WTC11 (cell line): ENCODE data around the gene MRPL44. TPM values are rescaled to one million over a fixed set of nuclear protein-coding genes. Genes with fewer than 3 reads are reported as not detected.

Source experiments
- ATAC-seq: fragments of 200-7000 bp; cut with Tn5 transposase; 2 replicates; pipeline ENCODE4 v1.10.0; 2021; ENCODE audit warnings: mild to moderate bottlenecking, moderate library complexity
- CTCF ChIA-PET: fragments of 300-600 bp; sonication (Branson Sonifier 250); formaldehyde crosslinking; loops from one replicate; lab custom pipeline; 2021; ENCODE audit warnings: antibody characterized with exemption; lab: Charles Lee
- POLR2A ChIA-PET: fragments of 350-600 bp; sonication (Branson Sonifier 250); formaldehyde crosslinking; loops from one replicate; lab custom pipeline; 2021; ENCODE audit warnings: antibody characterized with exemption; lab: Charles Lee
- DNase-seq: peaks from one replicate; pipeline ENCODE4 v3.0.0; 2021; ENCODE audit warnings: low spot score
- H3K27ac Mint-ChIP-seq: 2 replicates; pipeline ENCODE4 v1.8.0; 2021; ENCODE audit warnings: mixed read lengths
- H3K27me3 Mint-ChIP-seq: 2 replicates; pipeline ENCODE4 v1.8.0; 2021; ENCODE audit warnings: low read depth, mild to moderate bottlenecking, moderate library complexity, mixed read lengths
- H3K36me3 Mint-ChIP-seq: 2 replicates; pipeline ENCODE4 v1.8.0; 2021; ENCODE audit warnings: mixed read lengths
- H3K4me1 Mint-ChIP-seq: 2 replicates; pipeline ENCODE4 v1.8.0; 2022; ENCODE audit warnings: mixed read lengths
- H3K4me3 Mint-ChIP-seq: 2 replicates; pipeline ENCODE4 v1.8.0; 2021; ENCODE audit warnings: mild to moderate bottlenecking, moderate library complexity, mixed read lengths
- H3K9me3 Mint-ChIP-seq: 2 replicates; pipeline ENCODE4 v1.8.0; 2021; ENCODE audit warnings: mixed read lengths
- AR ChIP-seq: fragments of 250-450 bp; sonication (Bioruptor Pico); IDR thresholded peaks from 2 replicates; pipeline ENCODE4 v1.9.0; 2021; ENCODE audit warnings: mild to moderate bottlenecking
- E2F5 ChIP-seq: sonication (generic); formaldehyde crosslinking; IDR thresholded peaks from 2 replicates; pipeline ENCODE4 v1.8.1; 2022; ENCODE audit warnings: mild to moderate bottlenecking, moderate library complexity, missing genetic modification reagents
- KAT7 ChIP-seq: sonication (generic); formaldehyde crosslinking; IDR thresholded peaks from 2 replicates; pipeline ENCODE4 v1.8.1; 2023; ENCODE audit warnings: missing genetic modification reagents, mild to moderate bottlenecking, borderline replicate concordance
- PREB ChIP-seq: sonication (generic); formaldehyde crosslinking; IDR thresholded peaks from 2 replicates; pipeline ENCODE4 v1.8.1; 2022; ENCODE audit warnings: mild to moderate bottlenecking, missing genetic modification reagents, moderate library complexity, borderline replicate concordance
- STAT6 ChIP-seq: sonication (generic); formaldehyde crosslinking; conservative IDR thresholded peaks from 2 replicates; pipeline ENCODE4 v1.8.1; 2023; ENCODE audit warnings: mild to moderate bottlenecking, low read depth, missing genetic modification reagents, moderate library complexity
- ZNF281 ChIP-seq: sonication (generic); formaldehyde crosslinking; IDR thresholded peaks from 2 replicates; pipeline ENCODE4 v1.8.0; 2023; ENCODE audit warnings: mild to moderate bottlenecking, missing genetic modification reagents
- ZNF423 ChIP-seq: fragments of 250-450 bp; sonication (Bioruptor Pico); IDR thresholded peaks from 2 replicates; pipeline ENCODE4 v2.1.2; 2022; ENCODE audit warnings: mild to moderate bottlenecking, moderate library complexity
- ZNF425 ChIP-seq: fragments of 250-450 bp; sonication (Bioruptor Pico); conservative IDR thresholded peaks from 2 replicates; pipeline ENCODE4 v1.9.0; 2021; ENCODE audit warnings: mild to moderate bottlenecking
- ZNF532 ChIP-seq: fragments of 250-450 bp; sonication (Bioruptor Pico); IDR thresholded peaks from 2 replicates; pipeline ENCODE4 v1.9.0; 2021; ENCODE audit warnings: mild to moderate bottlenecking, borderline replicate concordance
- total RNA-seq: library from RNA; stranded (reverse); gene quantifications from 3 replicates; pipeline ENCODE4 v1.2.3, GENCODE V29; 2021

Gene MRPL44
- total RNA-seq, 1 experiment from 2014 or later: 55.3 TPM

- TF ChIP-seq ZNF425 (no peak), ZNF281 (CRISPR knock-in tag) (no peak), PREB (CRISPR knock-in tag) (peak; percentile 38; the same call in 1 of the 2 replicates)
- TF ChIP-seq, all 79 proteins: peak for 1
Observed at GRCh38 chr2:223908304-223908998, 48.8 kb upstream of the MRPL44 start (continued).

GRCh38 chr2:223909001-223909741, 48.1 kb upstream of the MRPL44 start:
- Mint-ChIP-seq H3K4me3 (no peak overlapping the region), H3K9me3 (no peaks in the 10 kb centered on the region), H3K36me3 (peaks cover 12% of the 10 kb centered on the region), H3K4me1 (peaks cover 22% of the 10 kb centered on the region), H3K27ac (no peak overlapping the region), H3K27me3 (no peaks in the 10 kb centered on the region)
- peak; percentile 16; the same call in 1 of the 2 replicates for ATAC-seq
- TF ChIP-seq KAT7: no peak
- TF ChIP-seq ZNF423 (CRISPR knock-in tag): no peak
- POLR2A ChIA-PET: interaction anchor here (0.6 kb wide), 1 partner anchor 24 kb away, joined by 4 read pairs; no protein-coding TSS in a partner anchor
- no peak for DNase-seq
- CTCF ChIA-PET: no interaction called here

- no peak for DNase-seq
- ATAC-seq: no peak
- Mint-ChIP-seq H3K4me3 (no peak overlapping the region), H3K27ac (no peak overlapping the region), H3K36me3 (peaks cover 20% of the 10 kb centered on the region), H3K4me1 (peaks cover 16% of the 10 kb centered on the region), H3K9me3 (no peaks in the 10 kb centered on the region), H3K27me3 (no peaks in the 10 kb centered on the region)
- CTCF ChIA-PET: interaction anchor here (0.8 kb wide), 1 partner anchor 8 kb away, joined by 3 read pairs; no protein-coding TSS in a partner anchor
- TF ChIP-seq ZNF532 (CRISPR knock-in tag) (no peak), AR (CRISPR knock-in tag) (no peak), STAT6 (CRISPR knock-in tag) (no peak), E2F5 (CRISPR knock-in tag) (no peak)
- POLR2A ChIA-PET: no interaction called here
Observed at GRCh38 chr2:223914324-223914723, 42.9 kb upstream of the MRPL44 start.
